ENCODE results near the gene SUSD1. TPM values are rescaled to one million over a fixed set of nuclear protein-coding genes. Genes with fewer than 3 reads are reported as not detected.
A peak's percentile ranks its signal among the peaks of the same experiment; 100 is the strongest.

The SUSD1 gene
- total and polyA plus RNA-seq, 2 donors (not counting 1 experiment from before 2014, with no cell fraction given): 5.7 to 7.5 TPM

- 100% methylated on average over 3 of the region's 5 CpGs for WGBS (ENCODE audit: insufficient coverage)
- Histone ChIP-seq H3K27ac (ENCODE audit: low read length in 2 of 2) (no peak overlapping the region), H3K4me3 (ENCODE audit: control extremely low read depth in 1 of 5, extremely low read depth in 1 of 5, insufficient read depth in 1 of 5, low read depth in 2 of 5, low read length in 4 of 5) (no peak overlapping the region), H3K9me3 (ENCODE audit: control extremely low read depth in 1 of 3, control insufficient read depth in 2 of 3, insufficient read depth in 1 of 3, low read length in 2 of 3) (no peaks in the 10 kb centered on the region), H3K4me1 (ENCODE audit: control insufficient read depth in 2 of 2, insufficient read depth in 2 of 2, low read length in 2 of 2) (peaks cover 8 to 27% of the 10 kb centered on the region in 2 donors), H3K36me3 (replicated peaks in 1 of 2; ENCODE audit: control extremely low read depth in 1 of 2, control insufficient read depth in 1 of 2, extremely low read depth in 1 of 2, insufficient read depth in 2 of 2, low read length in 1 of 2) (no peaks in the 10 kb centered on the region), H4K20me1 (ENCODE audit: control insufficient read depth, insufficient read depth, low read length, poor library complexity, severe bottlenecking) (no peaks in the 10 kb centered on the region), H2AFZ (ENCODE audit: insufficient read depth, low read depth, low read length, poor library complexity, severe bottlenecking) (no peak overlapping the region), H3K79me2 (ENCODE audit: control insufficient read depth, insufficient read depth, low read length) (no peaks in the 10 kb centered on the region), H3K4me2 (replicated peaks; ENCODE audit: low read depth, low read length, poor library complexity, severe bottlenecking) (no peak overlapping the region), H3K27me3 (replicated peaks in 1 of 4; ENCODE audit: control extremely low read depth in 1 of 4, control insufficient read depth in 3 of 4, insufficient read depth in 4 of 4, low read length in 3 of 4) (no peaks in the 10 kb centered on the region), H3K9ac (ENCODE audit: low read length) (no peak overlapping the region)
- intact Hi-C loops (cut with micrococcal nuclease): no loop called here
- POLR2A ChIA-PET: interaction anchor here (0.7 kb wide), 1 partner anchor 320 kb away, joined by 4 read pairs; no protein-coding TSS in a partner anchor
- Mint-ChIP-seq H3K27me3 (no peaks in the 10 kb centered on the region), H3K4me1 (peaks cover 24% of the 10 kb centered on the region), H3K4me3 (no peak overlapping the region), H3K27ac (no peak overlapping the region), H3K9me3 (ENCODE audit: insufficient read depth) (no peaks in the 10 kb centered on the region)
- CTCF ChIA-PET: interaction anchor here (0.8 to 2.0 kb wide), 4 partner anchors 8 to 321 kb away, joined by 3 to 8 read pairs (median 4); no protein-coding TSS in a partner anchor
- DNase-seq: no peak
- TF ChIP-seq EZH2 (IDR thresholded peaks at IDR 0.05; ENCODE audit: borderline replicate concordance, insufficient read depth, low read depth, low read length, poor library complexity, severe bottlenecking) (no peak), CTCF (IDR thresholded peaks at IDR 0.05) (no peak)
- ATAC-seq (ENCODE audit: low read depth): no peak
These were observed 94.1 kb downstream of the SUSD1 start for GRCh38 chr9:112080831-112081542.

GRCh38 chr9:112078432-112078831 lies 96.7 kb downstream of the SUSD1 start:
- Histone ChIP-seq H3K4me1 (ENCODE audit: control insufficient read depth in 2 of 2, insufficient read depth in 2 of 2, low read length in 2 of 2) (peaks cover 20 to 45% of the 10 kb centered on the region in 2 donors), H4K20me1 (ENCODE audit: control insufficient read depth, insufficient read depth, low read length, poor library complexity, severe bottlenecking) (no peaks in the 10 kb centered on the region), H2AFZ (ENCODE audit: insufficient read depth, low read depth, low read length, poor library complexity, severe bottlenecking) (no peak overlapping the region), H3K27ac (ENCODE audit: low read length in 2 of 2) (no peak overlapping the region), H3K4me2 (replicated peaks; ENCODE audit: low read depth, low read length, poor library complexity, severe bottlenecking) (peak overlapping the region; percentile 52), H3K36me3 (replicated peaks in 1 of 2; ENCODE audit: control extremely low read depth in 1 of 2, control insufficient read depth in 1 of 2, extremely low read depth in 1 of 2, insufficient read depth in 2 of 2, low read length in 1 of 2) (no peaks in the 10 kb centered on the region), H3K9ac (ENCODE audit: low read length) (no peak overlapping the region), H3K79me2 (ENCODE audit: control insufficient read depth, insufficient read depth, low read length) (no peaks in the 10 kb centered on the region), H3K4me3 (ENCODE audit: control extremely low read depth in 1 of 5, extremely low read depth in 1 of 5, insufficient read depth in 1 of 5, low read depth in 2 of 5, low read length in 4 of 5) (peak overlapping the region in 1 of 5 experiments; percentile 33), H3K9me3 (ENCODE audit: control extremely low read depth in 1 of 3, control insufficient read depth in 2 of 3, insufficient read depth in 1 of 3, low read length in 2 of 3) (peaks cover 0 to 4% (median 0%) of the 10 kb centered on the region in 3 donors), H3K27me3 (replicated peaks in 1 of 4; ENCODE audit: control extremely low read depth in 1 of 4, control insufficient read depth in 3 of 4, insufficient read depth in 4 of 4, low read length in 3 of 4) (no peaks in the 10 kb centered on the region)
- DNase-seq: peak; percentile 51
- Mint-ChIP-seq H3K27me3 (no peaks in the 10 kb centered on the region), H3K27ac (peak overlapping the region; percentile 73), H3K4me3 (peak overlapping the region; percentile 63), H3K9me3 (ENCODE audit: insufficient read depth) (no peaks in the 10 kb centered on the region), H3K4me1 (peaks cover 40% of the 10 kb centered on the region)
- WGBS (ENCODE audit: insufficient coverage): 36% methylated on average over 6 of the region's 6 CpGs
- intact Hi-C loops (cut with micrococcal nuclease): loop anchor here (10.0 kb wide), 1 partner anchor 94 kb away; no protein-coding TSS in a partner anchor
- ChIA-PET CTCF (interaction anchor here (0.6 to 11.5 kb wide), 12 partner anchors 9 to 318 kb away, joined by 3 to 274 read pairs (median 4); no protein-coding TSS in a partner anchor), POLR2A (interaction anchor here (0.6 kb wide), 1 partner anchor 49 kb away, joined by 3 read pairs; no protein-coding TSS in a partner anchor)
- ATAC-seq (ENCODE audit: low read depth): peak; percentile 46
- TF ChIP-seq CTCF (IDR thresholded peaks at IDR 0.05) (no peak), EZH2 (IDR thresholded peaks at IDR 0.05; ENCODE audit: borderline replicate concordance, insufficient read depth, low read depth, low read length, poor library complexity, severe bottlenecking) (no peak)

Measured in B cell (primary cell).